Pulmonary artery endothelial cell (primary cell): Measurements from ENCODE around the gene KRTAP16-1. TPM values are rescaled to one million over a fixed set of nuclear protein-coding genes. Genes with fewer than 3 reads are reported as not detected.
"Not testable (repeated sequence)": the region's sequence is repeated elsewhere in the genome, so short reads cannot be mapped to it uniquely, and the experiment has no call there.

ENCODE experiments used
- DNase-seq: peaks from one replicate; pipeline ENCODE4 v3.0.0-alpha.2; 2011; ENCODE audit warnings: low read depth, low spot score
- total RNA-seq: library from RNA; depleted of rRNA; stranded (reverse); fragments of >200 nt; gene quantifications from 2 replicates; pipeline ENCODE4 v1.2.3, GENCODE V29; 2014

Gene KRTAP16-1
- total RNA-seq, 1 donor from 2014 or later, result not detected

GRCh38 chr17:41301916-41302901 lies 6.9 kb downstream of the KRTAP16-1 start, which contains the start of gene KRTAP29-1:
KRTAP29-1 (minus strand) TSS chr17:41302851; CDS start chr17:41302851, 0 bp downstream.
- DNase-seq, result no peak

- no peak for DNase-seq
Measured at GRCh38 chr17:41301204-41301790, 7.8 kb downstream of the KRTAP16-1 start.

- no peak for DNase-seq
Measured at GRCh38 chr17:41298458-41299135, 10.5 kb downstream of the KRTAP16-1 start.

- DNase-seq, result no peak
Measured at GRCh38 chr17:41296846-41297245, 12.3 kb downstream of the KRTAP16-1 start.

- no peak for DNase-seq
Measured at GRCh38 chr17:41294016-41294415, 15.1 kb downstream of the KRTAP16-1 start.

GRCh38 chr17:41287050-41287449 lies 22.1 kb downstream of the KRTAP16-1 start:
- DNase-seq, result no peak

GRCh38 chr17:41284546-41284945 lies 24.6 kb downstream of the KRTAP16-1 start:
- DNase-seq, result no peak

GRCh38 chr17:41284043-41284442 lies 25.1 kb downstream of the KRTAP16-1 start:
- no peak for DNase-seq

GRCh38 chr17:41278176-41278955 lies 30.7 kb downstream of the KRTAP16-1 start:
- no peak for DNase-seq

GRCh38 chr17:41275648-41276190 lies 33.4 kb downstream of the KRTAP16-1 start, which contains the start of gene KRTAP9-7:
KRTAP9-7 (plus strand) TSS chr17:41275698; CDS start chr17:41275698, 0 bp downstream.
- not testable (repeated sequence) for DNase-seq

- DNase-seq, result no peak
Measured at GRCh38 chr17:41271858-41272257, 37.3 kb downstream of the KRTAP16-1 start.

- DNase-seq, result not testable (repeated sequence)
Measured at GRCh38 chr17:41271323-41271722, 37.8 kb downstream of the KRTAP16-1 start.

GRCh38 chr17:41267711-41268110 lies 41.4 kb downstream of the KRTAP16-1 start:
- no peak for DNase-seq

GRCh38 chr17:41265078-41265477 lies 44.0 kb downstream of the KRTAP16-1 start, which contains the start of gene KRTAP9-6:
KRTAP9-6 (plus strand) TSS chr17:41265378; CDS start chr17:41265378, 0 bp downstream.
- no peak for DNase-seq

GRCh38 chr17:41264599-41264998 lies 44.5 kb downstream of the KRTAP16-1 start:
- no peak for DNase-seq

GRCh38 chr17:41263212-41263611 lies 45.9 kb downstream of the KRTAP16-1 start:
- DNase-seq, result no peak

- no peak for DNase-seq
Measured at GRCh38 chr17:41258406-41258805, 50.7 kb downstream of the KRTAP16-1 start.
